GM19043 (cell line): ENCODE results near the gene IMPDH2.

Experiments used
- ATAC-seq: cut with Tn5 transposase; IDR thresholded peaks from one replicate; pipeline ENCODE4 v1.9.1; 2021; ENCODE audit warnings: low read depth; ENCODE audit not compliant: unreplicated experiment

The IMPDH2 gene

GRCh38 chr3:49028673-49029562, at the start of gene IMPDH2:
IMPDH2 (minus strand) TSS chr3:49029398; CDS start chr3:49029350, 48 bp downstream.
- peak; percentile 90 for ATAC-seq

- ATAC-seq: no peak
Observed at GRCh38 chr3:49076646-49077045, 47.4 kb upstream of the IMPDH2 start.

GRCh38 chr3:49076116-49076515, 46.9 kb upstream of the IMPDH2 start:
- ATAC-seq: no peak

GRCh38 chr3:49058011-49058410, 28.8 kb upstream of the IMPDH2 start:
- ATAC-seq: no peak

GRCh38 chr3:49057268-49057667, 28.1 kb upstream of the IMPDH2 start:
- no peak for ATAC-seq

- ATAC-seq: no peak
Observed at GRCh38 chr3:49054344-49054862, 25.2 kb upstream of the IMPDH2 start.

- ATAC-seq: no peak
Observed at GRCh38 chr3:49053543-49053942, 24.3 kb upstream of the IMPDH2 start.

- ATAC-seq: no peak
Observed at GRCh38 chr3:49035281-49035680, 6.1 kb upstream of the IMPDH2 start.

- ATAC-seq: no peak
Observed at GRCh38 chr3:49034650-49035049, 5.5 kb upstream of the IMPDH2 start.

- ATAC-seq: no peak
Observed at GRCh38 chr3:49032646-49033304, 3.6 kb upstream of the IMPDH2 start.

GRCh38 chr3:49030321-49030720, 1.1 kb upstream of the IMPDH2 start:
- ATAC-seq: no peak

- no peak for ATAC-seq
Observed at GRCh38 chr3:49029563-49029884, 326 bp upstream of the IMPDH2 start.

- no peak for ATAC-seq
Observed at GRCh38 chr3:49028298-49028672, 913 bp downstream of the IMPDH2 start.

- ATAC-seq: no peak
Observed at GRCh38 chr3:49027634-49028033, 1.6 kb downstream of the IMPDH2 start.

GRCh38 chr3:49026536-49026935, 2.7 kb downstream of the IMPDH2 start:
- no peak for ATAC-seq

GRCh38 chr3:49025793-49026520, 3.2 kb downstream of the IMPDH2 start:
- no peak for ATAC-seq

- no peak for ATAC-seq
Observed at GRCh38 chr3:49025005-49025792, 4.0 kb downstream of the IMPDH2 start.

GRCh38 chr3:49024449-49024848, 4.7 kb downstream of the IMPDH2 start:
- ATAC-seq: no peak

GRCh38 chr3:49023775-49024174, 5.4 kb downstream of the IMPDH2 start:
- no peak for ATAC-seq

GRCh38 chr3:49022688-49023171, 6.5 kb downstream of the IMPDH2 start:
- ATAC-seq: no peak
